Ectodermal cell (in vitro differentiated cells): ENCODE data around the gene NDUFA1. TPM values are rescaled to one million over a fixed set of nuclear protein-coding genes. Genes with fewer than 3 reads are reported as not detected.
"Not testable (repeated sequence)": the region's sequence is repeated elsewhere in the genome, so short reads cannot be mapped to it uniquely, and the experiment has no call there.

Source experiments
- H3K27ac ChIP-seq: 2 replicates; pipeline ENCODE4 v1.7.0; 2013; ENCODE audit warnings: mild to moderate bottlenecking, low read depth, low read length; ENCODE audit not compliant: insufficient read depth, poor library complexity, severe bottlenecking
- H3K27me3 ChIP-seq: 2 replicates; pipeline ENCODE4 v1.7.0; 2013; ENCODE audit warnings: mild to moderate bottlenecking, low read length; ENCODE audit not compliant: insufficient read depth, control insufficient read depth, poor library complexity, severe bottlenecking
- H3K36me3 ChIP-seq: one replicate; pipeline ENCODE4 v1.7.0; 2013; ENCODE audit warnings: low read length; ENCODE audit not compliant: control insufficient read depth, insufficient read depth
- H3K4me1 ChIP-seq: one replicate; pipeline ENCODE4 v1.7.0; 2013; ENCODE audit warnings: low read length; ENCODE audit not compliant: control insufficient read depth, insufficient read depth
- H3K4me3 ChIP-seq: 2 replicates; pipeline ENCODE4 v1.7.0; 2013; ENCODE audit warnings: low read depth, low read length, control low read depth; ENCODE audit not compliant: insufficient read depth
- H3K9me3 ChIP-seq: 2 replicates; pipeline ENCODE4 v1.7.0; 2013; ENCODE audit warnings: mild to moderate bottlenecking, low read length, moderate library complexity; ENCODE audit not compliant: control insufficient read depth
- WGBS, 2 experiments: methylation state at CpG; one replicate each; pipeline ENCODE4 v1.1.7; 2013; ENCODE audit warnings: missing lambda C conversion rate in 2 of 2; 5-methylcytosine and 5-hydroxymethylcytosine counted together
- polyA plus RNA-seq, 4 experiments: library from polyadenylated mRNA; stranded (reverse); fragments of 50-300 nt; gene quantifications; one replicate each; pipeline ENCODE4 v1.2.3, GENCODE V29; 2013

Gene NDUFA1
- polyA plus RNA-seq (2013, experiment 1 of 4), result 92.8 TPM
- polyA plus RNA-seq (2013, experiment 2 of 4), result 86.2 TPM
- 74.3 TPM for polyA plus RNA-seq (2013, experiment 3 of 4)
- 95.9 TPM for polyA plus RNA-seq (2013, experiment 4 of 4)

DNA sequence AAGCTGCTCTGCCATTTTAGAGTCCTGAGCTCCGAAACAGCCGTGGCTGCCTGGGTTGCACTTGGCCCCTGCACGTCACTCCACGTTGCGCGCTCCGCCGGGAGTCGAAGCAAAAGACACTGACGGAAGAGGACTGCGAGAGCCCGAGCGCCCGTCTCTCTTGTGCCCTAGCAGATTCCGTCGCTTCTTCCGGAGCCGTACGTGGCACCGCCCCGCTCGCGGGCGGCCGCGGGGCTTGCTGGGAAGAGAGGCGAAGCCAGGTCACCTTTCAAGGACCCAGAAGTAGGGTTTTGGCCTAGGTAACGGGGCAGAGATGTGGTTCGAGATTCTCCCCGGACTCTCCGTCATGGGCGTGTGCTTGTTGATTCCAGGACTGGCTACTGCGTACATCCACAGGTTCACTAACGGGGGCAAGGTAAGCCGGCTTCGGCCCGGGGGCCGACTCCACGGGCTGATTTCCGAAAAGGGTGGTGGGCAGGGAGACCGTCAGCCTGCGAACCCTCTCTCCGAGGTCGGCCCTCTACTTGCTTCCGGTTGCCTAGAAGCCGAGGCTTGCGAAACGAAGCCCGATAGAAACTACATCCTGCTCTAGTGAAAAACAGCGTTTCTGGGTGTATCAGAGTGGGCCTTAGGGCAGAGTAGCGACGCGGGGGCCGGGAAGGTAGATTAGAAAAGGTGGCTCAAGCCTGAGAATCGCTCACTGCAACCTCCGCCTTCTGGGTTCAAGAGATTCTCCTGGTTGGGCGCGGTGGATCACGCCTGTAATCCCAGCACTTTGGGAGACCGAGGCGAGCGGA, at the start of gene NDUFA1, which contains the start of gene RNF113A:
TSS of gene NDUFA1 (plus strand) at position 234 of the 797 bp plus-strand sequence. CDS start at position 314, 80 bp downstream.
TSS of gene RNF113A (minus strand) at position 135 of the 797 bp plus-strand sequence. CDS start at position 15, 120 bp downstream.
- Histone ChIP-seq H3K27me3 (no peaks in the 10 kb centered on the region), H3K36me3 (no peaks in the 10 kb centered on the region), H3K4me3 (peak within 1 kb of the TSS; percentile 71), H3K27ac (peak within 1 kb of the TSS; percentile 77), H3K9me3 (no peaks in the 10 kb centered on the region), H3K4me1 (no peaks in the 10 kb centered on the region)
- 0 to 1% methylated on average over 62 of the region's 62 CpGs for WGBS, 2 experiments

DNA sequence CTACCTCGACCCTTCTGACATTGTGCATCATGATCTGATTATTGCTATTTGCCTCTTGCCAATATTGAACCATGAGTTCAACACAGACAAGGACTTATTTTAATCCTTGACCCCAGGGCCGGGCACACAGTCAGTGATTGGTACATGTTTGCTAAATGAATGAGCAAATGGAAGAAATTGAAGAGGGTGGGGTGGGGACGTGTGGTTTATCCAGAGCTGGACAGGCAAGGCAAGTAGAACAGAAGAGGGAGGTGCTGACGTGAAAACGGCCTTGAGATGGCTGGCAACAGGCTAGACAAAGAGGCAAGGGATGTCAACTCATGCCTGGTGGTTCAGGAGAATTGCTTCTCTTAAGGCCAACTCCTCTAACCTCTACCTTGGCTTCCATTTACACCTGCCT, 47.4 kb upstream of the NDUFA1 start:
- H3K4me1 ChIP-seq, H3K36me3 ChIP-seq, H3K27me3 ChIP-seq, H3K9me3 ChIP-seq, H3K4me3 ChIP-seq, H3K27ac ChIP-seq: not testable (repeated sequence)
- WGBS, 2 experiments, result 90 to 100% methylated on average over 2 of the region's 5 CpGs

DNA sequence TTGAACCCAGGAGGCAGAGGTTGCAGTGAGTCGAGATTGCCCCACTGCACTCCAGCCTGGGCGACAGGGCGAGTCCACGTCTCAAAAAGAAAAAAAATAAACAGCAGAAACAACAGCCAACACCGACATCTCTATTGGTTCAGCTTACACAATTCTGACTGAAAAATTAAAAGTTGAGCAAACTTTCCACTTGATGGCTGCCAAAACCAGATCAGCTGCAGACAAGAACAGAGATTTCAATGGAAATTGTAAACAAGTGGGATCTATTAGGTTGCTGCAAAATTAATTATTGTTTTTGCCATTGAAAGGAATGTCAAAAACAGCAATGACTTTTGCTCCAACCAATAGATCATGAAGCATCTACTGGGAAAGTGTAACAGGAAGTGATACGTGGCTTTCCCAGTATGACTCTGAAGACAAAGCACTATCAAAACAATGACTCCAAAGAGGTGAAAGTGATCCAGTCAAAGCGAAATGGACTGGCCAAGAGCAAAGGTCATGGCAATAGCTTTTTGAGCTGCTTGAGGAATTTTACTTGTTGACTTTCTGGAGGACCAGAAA, 45.2 kb upstream of the NDUFA1 start:
- WGBS, 2 experiments, result 86 to 91% methylated on average over 7 of the region's 7 CpGs
- H3K4me3 ChIP-seq, result no peak overlapping the region

DNA sequence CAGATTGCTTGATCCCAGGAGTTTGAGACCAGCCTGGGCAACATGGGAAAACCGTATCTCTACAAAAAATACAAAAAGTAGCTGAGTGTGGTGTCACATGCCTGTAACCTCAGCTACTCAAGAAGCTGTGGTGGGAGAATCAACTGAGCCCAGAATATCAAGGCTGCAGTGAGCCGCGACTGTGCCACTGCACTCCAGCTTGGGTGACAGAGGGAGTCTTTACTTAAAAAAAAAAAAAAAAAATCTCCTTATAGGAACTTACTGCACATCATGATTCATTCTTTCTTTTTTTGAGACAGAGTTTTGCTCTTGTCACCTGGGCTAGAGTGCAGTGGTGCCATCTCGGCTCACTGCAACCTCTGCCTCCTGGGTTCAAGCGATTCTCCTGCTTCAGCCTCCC, 43.2 kb upstream of the NDUFA1 start:
- Histone ChIP-seq H3K9me3 (no peaks in the 10 kb centered on the region), H3K27me3 (no peaks in the 10 kb centered on the region), H3K4me3 (no peak overlapping the region), H3K27ac (no peak overlapping the region), H3K4me1 (no peaks in the 10 kb centered on the region), H3K36me3 (peaks cover 3% of the 10 kb centered on the region)
- WGBS, 2 experiments, result 92 to 100% methylated on average over 2 to 5 of the region's 5 CpGs

More for the DNA sequence above, 45.2 kb upstream of the NDUFA1 start:
- Histone ChIP-seq H3K36me3 (peaks cover 2% of the 10 kb centered on the region), H3K27ac (no peak overlapping the region), H3K9me3 (no peaks in the 10 kb centered on the region), H3K27me3 (no peaks in the 10 kb centered on the region), H3K4me1 (no peaks in the 10 kb centered on the region)

DNA sequence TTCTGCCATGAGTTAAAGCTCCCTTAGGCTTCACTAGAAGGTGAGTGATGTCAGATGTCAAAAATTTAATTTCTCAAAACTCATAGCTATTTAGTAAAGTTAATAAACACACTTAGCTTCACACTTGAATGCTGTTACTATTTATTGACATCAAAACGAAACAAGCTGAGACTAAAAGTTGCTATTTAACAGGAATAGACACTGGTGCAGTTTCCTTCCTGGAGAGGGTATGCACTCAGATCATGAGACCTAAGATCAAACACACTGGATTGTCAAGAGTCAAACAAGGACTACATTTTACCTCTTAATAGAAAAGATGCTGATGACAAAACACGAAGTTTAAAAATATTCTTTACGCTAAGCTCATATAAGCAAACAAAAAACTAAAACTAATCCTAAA, 37.7 kb upstream of the NDUFA1 start:
- no peaks in the 10 kb centered on the region for H3K27me3 ChIP-seq
- no peak overlapping the region for H3K4me3 ChIP-seq
- H3K4me1 ChIP-seq, result no peaks in the 10 kb centered on the region
- peaks cover 26% of the 10 kb centered on the region for H3K36me3 ChIP-seq
- H3K27ac ChIP-seq, result no peak overlapping the region
- H3K9me3 ChIP-seq, result no peaks in the 10 kb centered on the region
- WGBS, 2 experiments, result 89 to 98% methylated on average over 3 of the region's 3 CpGs

DNA sequence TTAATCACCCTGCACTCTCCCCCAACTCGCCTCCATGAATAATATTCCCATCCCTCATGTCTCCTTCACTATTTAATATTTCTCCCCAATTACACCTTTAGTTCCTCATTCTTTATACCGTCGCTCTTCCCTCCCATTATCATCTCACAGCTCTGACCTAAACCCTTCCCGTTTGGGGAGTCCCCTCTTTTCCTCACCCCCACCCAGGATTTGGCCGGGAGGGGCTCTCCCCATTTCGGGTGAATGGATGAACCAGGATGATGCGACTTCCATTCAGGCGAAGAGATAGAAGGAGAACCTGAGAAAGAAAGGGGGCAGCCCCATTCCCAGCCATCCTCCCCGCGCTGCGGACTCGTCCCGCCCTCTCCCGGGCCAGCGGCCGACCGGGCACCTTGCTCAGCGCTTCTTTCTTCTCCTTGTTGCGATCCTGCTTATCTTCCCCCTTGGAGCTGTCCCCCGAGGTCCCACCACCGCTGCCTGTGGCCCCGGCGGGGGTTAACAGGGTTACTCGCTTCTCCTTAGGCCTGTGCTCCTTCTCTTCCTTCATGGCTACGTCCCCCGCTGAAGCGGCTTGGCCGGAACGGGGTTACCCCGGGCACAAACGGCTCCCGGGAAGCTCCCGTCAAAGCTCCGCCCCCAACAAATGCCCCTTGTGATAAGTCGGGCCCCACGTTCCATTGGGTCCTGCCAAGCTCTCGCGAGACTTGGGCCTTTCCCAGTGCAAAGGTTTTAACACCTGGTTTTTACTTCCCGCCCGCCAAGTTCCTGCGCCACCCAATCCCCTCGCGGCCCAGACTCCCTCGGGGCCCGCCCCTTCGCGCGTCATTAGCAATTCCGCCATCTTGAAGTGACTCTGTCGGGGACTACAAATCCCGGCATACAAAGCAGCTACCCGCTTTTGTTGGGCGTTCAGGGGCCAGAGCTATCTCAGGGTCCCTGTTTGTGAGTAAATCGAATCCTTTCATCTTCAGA, 19.0 kb upstream of the NDUFA1 start, which contains the start of gene UPF3B:
TSS of gene UPF3B (minus strand) at position 582 of the 972 bp plus-strand sequence. CDS start at position 547, 35 bp downstream.
- peak within 1 kb of the TSS; percentile 63 for H3K4me3 ChIP-seq
- no peaks in the 10 kb centered on the region for H3K36me3 ChIP-seq
- H3K27ac ChIP-seq, result peak within 1 kb of the TSS; percentile 76
- no peaks in the 10 kb centered on the region for H3K4me1 ChIP-seq
- no peaks in the 10 kb centered on the region for H3K9me3 ChIP-seq
- no peaks in the 10 kb centered on the region for H3K27me3 ChIP-seq
- 0% methylated on average over 54 of the region's 54 CpGs for WGBS, 2 experiments

DNA sequence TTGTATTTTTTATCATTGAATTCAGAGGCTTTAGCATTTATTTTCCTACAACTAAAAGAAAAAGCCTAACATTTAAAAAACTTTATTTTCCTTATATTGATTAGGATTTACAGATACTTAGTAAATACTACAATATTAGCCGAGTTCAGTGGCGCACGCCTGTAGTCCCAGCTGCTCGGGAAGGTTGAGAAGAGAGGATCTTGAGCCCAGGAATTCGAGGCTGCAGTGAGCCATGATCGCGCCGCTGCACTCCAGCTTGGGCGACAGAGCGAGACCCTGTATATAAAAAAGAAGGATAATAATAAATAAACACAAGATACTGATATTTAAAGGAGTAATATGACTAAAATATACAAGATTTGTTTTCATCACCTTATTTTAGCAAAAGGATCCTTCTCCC, 18.2 kb upstream of the NDUFA1 start:
- Histone ChIP-seq H3K27ac (no peak overlapping the region), H3K4me1 (no peaks in the 10 kb centered on the region), H3K27me3 (no peaks in the 10 kb centered on the region), H3K4me3 (peak overlapping the region; percentile 21), H3K9me3 (no peaks in the 10 kb centered on the region), H3K36me3 (no peaks in the 10 kb centered on the region)
- WGBS, 2 experiments, result 50 to 60% methylated on average over 3 to 4 of the region's 10 CpGs

DNA sequence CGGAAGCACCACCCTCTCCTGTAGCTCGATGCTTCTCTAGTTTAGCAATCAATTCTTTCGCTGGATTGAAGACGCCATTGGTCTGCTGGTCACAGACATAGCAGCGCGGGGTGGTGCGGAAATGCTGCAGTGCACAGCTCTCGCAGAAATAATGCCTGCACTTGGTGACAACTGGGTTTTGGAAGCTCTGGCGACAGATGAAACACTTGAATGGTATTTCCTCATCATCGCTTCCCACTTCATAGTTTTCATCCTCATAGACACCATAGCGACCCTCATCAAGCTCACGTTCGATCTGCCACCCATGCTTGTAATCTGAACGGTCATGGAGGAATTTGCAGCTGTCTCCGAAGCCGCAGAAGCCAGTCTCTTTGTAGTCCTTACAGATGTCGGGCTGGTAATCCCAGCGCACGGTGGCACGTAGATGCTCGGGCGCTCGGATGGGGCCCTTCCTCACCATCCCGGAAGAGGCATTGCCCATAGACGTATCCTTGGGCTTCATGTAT, 953 bp upstream of the NDUFA1 start:
- no peak overlapping the region for H3K27ac ChIP-seq
- H3K4me3 ChIP-seq, result peak overlapping the region; percentile 71
- no peaks in the 10 kb centered on the region for H3K36me3 ChIP-seq
- WGBS, 2 experiments, result 1 to 2% methylated on average over 25 of the region's 25 CpGs
- H3K4me1 ChIP-seq, result no peaks in the 10 kb centered on the region
- H3K9me3 ChIP-seq, result no peaks in the 10 kb centered on the region
- H3K27me3 ChIP-seq, result no peaks in the 10 kb centered on the region

DNA sequence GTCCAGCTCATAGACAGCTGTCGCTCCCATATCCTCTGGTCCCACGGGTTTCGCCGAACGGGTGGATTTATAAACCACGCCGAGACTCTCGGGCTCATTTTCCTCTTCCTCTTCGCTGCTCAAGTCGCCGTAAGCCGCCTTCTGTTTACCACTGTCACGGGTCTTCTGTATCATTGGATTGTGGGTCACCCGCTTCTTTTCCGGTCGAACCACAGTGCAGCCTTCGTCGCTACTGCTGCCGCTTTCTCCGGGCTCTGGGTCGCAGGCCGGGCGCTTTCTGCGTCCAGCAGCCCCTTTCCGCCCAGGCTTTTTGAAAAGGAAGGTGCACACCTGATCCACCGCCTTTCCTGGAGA, 410 bp upstream of the NDUFA1 start:
- WGBS, 2 experiments, result 0 to 1% methylated on average over 26 of the region's 26 CpGs
- H3K27ac ChIP-seq, result no peak overlapping the region
- H3K27me3 ChIP-seq, result no peaks in the 10 kb centered on the region
- no peaks in the 10 kb centered on the region for H3K9me3 ChIP-seq
- no peaks in the 10 kb centered on the region for H3K4me1 ChIP-seq
- H3K36me3 ChIP-seq, result no peaks in the 10 kb centered on the region
- H3K4me3 ChIP-seq, result peak overlapping the region; percentile 71
